HG03139 (cell line): Measurements from ENCODE around the gene ANKRD13D.

Source experiments
- ATAC-seq: cut with Tn5 transposase; IDR thresholded peaks from one replicate; pipeline ENCODE4 v1.9.1; 2021; ENCODE audit not compliant: unreplicated experiment

ANKRD13D gene

DNA sequence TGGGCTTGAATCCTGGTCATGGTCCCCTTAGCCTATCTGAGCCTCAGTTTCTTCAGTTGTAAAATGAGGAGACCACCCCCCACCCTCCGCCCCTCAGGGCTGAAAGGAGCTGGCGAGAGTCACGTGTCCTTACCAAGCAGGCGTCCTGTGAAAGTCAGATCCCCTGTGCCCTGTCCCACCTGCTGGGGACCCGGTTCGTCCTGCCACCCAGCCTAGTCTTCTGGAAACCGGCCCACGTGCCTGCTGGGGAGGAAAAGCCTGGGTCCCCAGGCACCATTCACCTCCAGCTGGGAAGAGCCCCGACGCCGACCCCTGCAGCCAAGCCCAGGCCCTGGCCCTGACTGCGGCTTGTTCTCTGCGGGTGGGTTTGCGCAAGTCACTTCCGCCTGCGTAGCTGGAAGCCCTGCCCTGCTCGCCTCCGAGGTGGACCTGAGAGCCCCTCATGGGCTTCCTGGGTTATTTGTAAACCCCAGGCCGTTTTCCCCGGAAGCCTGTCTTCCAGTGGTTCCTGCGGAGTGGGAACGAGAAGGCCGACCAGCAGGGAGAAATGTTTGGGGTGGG is 13.5 kb downstream of the ANKRD13D start:
- ATAC-seq, result no peak

GRCh38 chr11:67303132-67303834 is 14.2 kb downstream of the ANKRD13D start, which contains the start of gene SSH3:
TSS of gene SSH3 (plus strand) at chr11:67303530. CDS start at chr11:67303626, 96 bp downstream.
- ATAC-seq, result no peak

DNA sequence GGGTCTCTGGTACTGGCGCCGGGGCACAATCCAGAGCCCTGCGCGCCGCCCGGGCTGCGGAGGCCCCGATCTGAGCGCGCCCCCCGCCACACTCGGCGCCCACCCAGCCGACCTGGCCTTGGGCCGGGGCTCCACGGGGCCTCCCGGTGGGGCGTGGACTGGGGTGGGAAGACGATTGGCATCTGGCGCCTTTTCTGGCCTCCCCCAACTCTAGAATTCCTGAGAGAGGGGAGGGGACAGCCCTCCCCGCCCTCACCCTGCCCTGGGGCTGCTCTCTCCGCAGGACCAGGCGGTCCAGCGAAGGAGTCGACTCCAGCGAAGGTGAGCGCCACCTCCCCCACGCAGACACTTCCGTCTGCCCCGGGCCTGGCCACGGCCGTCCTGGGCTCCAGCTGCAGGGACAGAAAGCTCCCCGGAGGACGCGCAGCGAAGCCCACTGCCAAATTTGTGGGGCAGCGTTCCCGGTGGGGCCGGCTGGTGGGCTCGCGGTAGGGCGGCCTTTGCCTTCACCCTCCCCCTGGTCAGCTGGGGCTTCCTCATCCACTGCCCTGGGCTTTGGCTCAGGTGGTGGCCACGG is 14.8 kb downstream of the ANKRD13D start:
- no peak for ATAC-seq

- no peak for ATAC-seq
Measured at GRCh38 chr11:67304511-67305113, 15.5 kb downstream of the ANKRD13D start.

GRCh38 chr11:67306769-67307544 is 17.9 kb downstream of the ANKRD13D start:
- ATAC-seq, result no peak

DNA sequence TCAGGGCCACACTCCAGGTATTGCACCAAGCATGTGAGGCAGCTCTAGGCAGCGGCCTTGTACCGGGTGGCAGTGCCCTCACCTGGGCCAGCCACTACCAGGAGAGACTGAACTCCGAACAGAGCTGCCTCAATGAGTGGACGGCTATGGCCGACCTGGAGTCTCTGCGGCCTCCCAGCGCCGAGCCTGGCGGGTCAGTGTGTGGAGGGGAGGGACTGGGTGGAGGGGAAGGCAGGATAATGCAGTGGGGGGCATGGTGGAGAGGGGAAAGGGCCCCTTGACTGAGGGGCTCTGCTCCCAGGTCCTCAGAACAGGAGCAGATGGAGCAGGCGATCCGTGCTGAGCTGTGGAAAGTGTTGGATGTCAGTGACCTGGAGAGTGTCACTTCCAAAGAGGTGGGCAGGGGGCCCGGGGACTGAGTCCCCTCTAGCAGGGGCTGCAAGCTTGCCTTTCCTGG is 18.5 kb downstream of the ANKRD13D start:
- ATAC-seq, result no peak

GRCh38 chr11:67308031-67308866 is 19.1 kb downstream of the ANKRD13D start:
- ATAC-seq, result no peak

- no peak for ATAC-seq
Measured at GRCh38 chr11:67309166-67309565, 20.1 kb downstream of the ANKRD13D start.

GRCh38 chr11:67309661-67310061 is 20.6 kb downstream of the ANKRD13D start:
- ATAC-seq, result no peak

- ATAC-seq, result no peak
Measured at GRCh38 chr11:67310246-67311050, 21.3 kb downstream of the ANKRD13D start.

DNA sequence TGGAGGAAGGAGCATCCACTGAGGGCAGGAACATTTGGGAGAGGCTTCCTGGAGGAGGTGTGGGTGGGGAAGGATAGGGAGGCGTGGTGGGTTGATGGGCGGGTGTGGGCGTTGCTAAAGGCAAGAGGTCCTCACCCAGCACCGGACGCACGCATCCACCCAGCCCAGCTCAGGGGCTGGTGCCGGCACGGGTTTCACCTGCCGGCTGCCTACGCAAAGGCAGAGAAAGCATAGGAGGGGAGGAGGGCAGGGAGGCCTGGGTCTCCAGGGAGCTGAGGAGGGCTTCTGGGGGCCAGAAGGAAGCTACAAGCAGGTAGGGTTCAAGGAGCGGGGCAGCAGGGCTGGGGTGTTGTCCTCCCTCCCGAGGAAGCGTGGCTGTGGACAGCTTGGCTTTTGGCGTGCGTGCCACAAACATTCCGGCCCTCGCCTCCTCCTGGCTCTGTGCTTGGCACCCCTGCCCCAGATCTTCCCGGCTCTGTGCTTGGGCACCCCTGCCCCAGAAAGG is 22.0 kb downstream of the ANKRD13D start:
- no peak for ATAC-seq

DNA sequence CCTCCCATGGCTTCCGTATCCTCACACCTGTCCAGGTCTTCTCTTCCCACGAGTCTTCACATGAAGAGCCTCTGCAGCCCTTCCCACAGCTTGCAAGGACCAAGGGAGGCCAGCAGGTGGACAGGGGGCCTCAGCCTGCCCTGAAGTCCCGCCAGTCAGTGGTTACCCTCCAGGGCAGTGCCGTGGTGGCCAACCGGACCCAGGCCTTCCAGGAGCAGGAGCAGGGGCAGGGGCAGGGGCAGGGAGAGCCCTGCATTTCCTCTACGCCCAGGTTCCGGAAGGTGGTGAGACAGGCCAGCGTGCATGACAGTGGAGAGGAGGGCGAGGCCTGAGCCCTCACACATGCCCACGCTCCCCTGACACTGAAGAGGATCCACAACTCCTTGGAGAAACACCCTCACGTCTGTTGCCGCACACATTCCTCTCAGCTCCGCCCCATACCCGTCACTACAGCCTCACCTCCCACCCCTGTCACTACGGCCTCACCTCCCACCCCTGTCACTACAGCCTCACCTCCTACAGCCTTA is 22.5 kb downstream of the ANKRD13D start:
- ATAC-seq, result no peak

GRCh38 chr11:67312187-67313021 is 23.3 kb downstream of the ANKRD13D start:
- no peak for ATAC-seq

GRCh38 chr11:67313125-67313890 is 24.2 kb downstream of the ANKRD13D start:
- no peak for ATAC-seq

DNA sequence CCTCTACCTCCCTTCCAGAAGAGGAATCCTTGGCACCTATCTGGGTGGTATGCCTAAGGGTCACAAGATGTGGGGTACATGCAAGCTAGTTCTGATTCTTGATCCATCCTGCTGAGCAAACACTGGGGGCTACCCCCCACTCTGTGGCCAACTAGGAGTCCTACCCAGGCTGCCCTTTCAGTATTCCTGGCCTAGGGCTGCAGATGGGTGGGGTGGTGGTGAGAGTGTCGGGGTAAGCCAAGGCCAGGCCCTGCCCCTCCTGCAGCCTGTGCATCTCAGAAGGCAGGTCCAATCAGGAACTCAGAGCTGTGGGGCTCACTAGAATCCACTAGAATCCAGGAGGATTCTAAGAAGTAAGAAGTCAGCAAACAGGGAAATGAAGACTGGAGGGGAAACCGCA is 25.1 kb downstream of the ANKRD13D start:
- no peak for ATAC-seq

GRCh38 chr11:67315325-67315909 is 26.3 kb downstream of the ANKRD13D start:
- ATAC-seq, result no peak

- ATAC-seq, result no peak
Measured at GRCh38 chr11:67316882-67317204, 27.7 kb downstream of the ANKRD13D start.
